Sigmoid colon (tissue), 7 donors: ENCODE data around the gene CTSD. TPM values are rescaled to one million over a fixed set of nuclear protein-coding genes. Genes with fewer than 3 reads are reported as not detected.

Source experiments
- DNase-seq: peaks from one replicate; pipeline ENCODE4 v3.0.0-alpha.2; 2019
- H3K27ac ChIP-seq, 4 donors: fragments of 200-600 bp; sonication (generic); one replicate each; pipeline ENCODE4 v1.5.1; 2016 to 2019; ENCODE audit warnings: mild to moderate bottlenecking in 1 of 4
- H3K27me3 ChIP-seq, 3 donors: fragments of 200-600 bp; sonication (generic); one replicate each; pipeline ENCODE4 v1.5.1; 2019; ENCODE audit warnings: mild to moderate bottlenecking in 1 of 3
- H3K36me3 ChIP-seq, 4 donors: fragments of 200-600 bp; sonication (generic); one replicate each; pipeline ENCODE4 v1.5.1; 2016 to 2019
- H3K4me1 ChIP-seq, 4 donors: fragments of 200-600 bp; sonication (generic); one replicate each; pipeline ENCODE4 v1.5.1; 2017 to 2019
- H3K4me3 ChIP-seq, 4 donors: fragments of 200-600 bp; sonication (generic); one replicate each; pipeline ENCODE4 v1.5.1; 2017 to 2019; ENCODE audit warnings: mild to moderate bottlenecking in 2 of 4, moderate library complexity in 1 of 4
- H3K9me3 ChIP-seq, 4 donors: fragments of 200-600 bp in 3 of 4; sonication (generic) in 3 of 4; one replicate each; pipeline versions ENCODE4 v1.5.1 to v1.6.1; 2013 to 2019
- EP300 ChIP-seq, 4 donors: sonication (generic); formaldehyde crosslinking; IDR thresholded peaks; one replicate each; pipeline ENCODE4 v1.6.1; 2017; ENCODE audit warnings: antibody characterized with exemption in 4 of 4
- POLR2A ChIP-seq, 2 donors: fragments of 450-650 bp; IDR thresholded peaks; one replicate each; pipeline ENCODE4 v1.6.1; 2016; ENCODE audit warnings: antibody characterized with exemption in 2 of 2, mild to moderate bottlenecking in 2 of 2, moderate library complexity in 2 of 2
- POLR2AphosphoS5 ChIP-seq, 4 donors: sonication (generic); formaldehyde crosslinking; IDR thresholded peaks; one replicate each; pipeline ENCODE4 v1.6.1; 2017; ENCODE audit warnings: antibody characterized with exemption in 4 of 4
- WGBS, 2 donors: extraction: QIAGEN DNeasy Blood & Tissue Kit; methylation state at CpG; one replicate each; pipeline ENCODE4 v1.1.7; 2013; 5-methylcytosine and 5-hydroxymethylcytosine counted together
- intact Hi-C: fragments of 100-400 bp; cut with DNase I; formaldehyde crosslinking; loops from one replicate; pipeline ENCODE4 v1.15.1; 2023
- polyA plus RNA-seq, 3 donors: library from polyadenylated mRNA; stranded (reverse); fragments of 200-250 nt; gene quantifications; one replicate each; pipeline ENCODE4 v1.2.3, GENCODE V29; 2013
- total RNA-seq, 4 donors: library from RNA; depleted of rRNA; stranded (reverse); fragments of >200 nt; gene quantifications; one replicate each; pipeline ENCODE4 v1.1.0, GENCODE V29; 2016
- TF ChIP-seq, protein P1 (sequence below), 4 experiments: fragments of 450-650 bp in 3 of 4; fragments of 200-600 bp in 1 of 4; IDR thresholded peaks; one replicate each; pipeline ENCODE4 v1.5.1; 2016 to 2019; ENCODE audit warnings: antibody characterized with exemption in 4 of 4, mild to moderate bottlenecking in 3 of 4, moderate library complexity in 2 of 4
- donor health status: healthy with polysubstance abuse.
- donor health status: Bipolar disorder and iron deficiency.
- donor health status: healthy.

Gene CTSD
- total and polyA plus RNA-seq, 7 donors: 173 to 1,586 (median 222) TPM

DNA sequence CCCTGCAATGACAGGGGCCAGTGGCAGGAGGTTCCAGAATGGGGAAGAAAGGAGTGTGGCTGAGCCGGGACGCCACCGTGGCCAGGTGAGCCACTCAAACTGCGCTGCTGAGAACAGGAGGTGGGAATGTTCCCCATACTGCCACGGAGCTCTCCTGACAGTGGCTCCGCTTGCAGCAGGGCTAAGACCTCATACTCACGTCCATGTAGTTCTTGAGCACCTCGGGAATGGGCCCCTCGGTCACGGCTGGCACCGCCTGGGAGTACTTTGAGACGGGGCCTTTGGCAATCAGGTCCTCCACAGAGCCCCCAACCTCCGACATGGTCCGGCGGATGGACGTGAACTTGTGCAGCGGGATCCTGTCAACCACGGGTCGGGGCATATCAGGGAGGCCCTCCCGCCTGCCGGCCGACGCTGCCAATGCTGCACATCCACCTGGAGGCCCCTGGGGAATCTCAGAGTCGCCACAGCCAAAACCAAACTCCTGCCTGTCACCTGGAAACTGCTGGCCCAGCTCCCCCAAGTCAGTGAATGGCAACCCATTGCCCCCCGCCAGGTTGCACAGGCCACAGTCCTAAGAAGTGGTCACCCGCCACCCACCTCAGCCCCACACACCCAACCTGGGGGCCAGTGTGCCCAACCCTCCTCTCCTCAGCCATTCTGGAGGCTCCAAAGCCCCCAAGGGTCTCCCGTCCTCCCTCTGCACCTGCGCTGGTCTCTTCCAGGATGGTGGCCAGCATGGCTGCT is 2.4 kb downstream of the CTSD start:
- peaks cover 14 to 52% (median 20%) of the 10 kb centered on the region in 4 donors for H3K36me3 ChIP-seq
- H3K4me3 ChIP-seq: peak overlapping the region in 2 of 4 donors; percentile 89 to 100
- peaks cover 0 to 52% (median 41%) of the 10 kb centered on the region in 4 donors for H3K4me1 ChIP-seq
- H3K27ac ChIP-seq: peak overlapping the region; percentile 83 to 89 (median 86)
- intact Hi-C loops: loop anchor here (5.0 kb wide), 1 partner anchor 101 kb away; no protein-coding TSS in a partner anchor
- TF ChIP-seq EP300 (IDR thresholded peaks at IDR 0.05): no peak
- TF ChIP-seq POLR2A (IDR thresholded peaks at IDR 0.05): no peak
- TF ChIP-seq POLR2AphosphoS5 (IDR thresholded peaks at IDR 0.05): no peak
- TF ChIP-seq, protein P1, sequence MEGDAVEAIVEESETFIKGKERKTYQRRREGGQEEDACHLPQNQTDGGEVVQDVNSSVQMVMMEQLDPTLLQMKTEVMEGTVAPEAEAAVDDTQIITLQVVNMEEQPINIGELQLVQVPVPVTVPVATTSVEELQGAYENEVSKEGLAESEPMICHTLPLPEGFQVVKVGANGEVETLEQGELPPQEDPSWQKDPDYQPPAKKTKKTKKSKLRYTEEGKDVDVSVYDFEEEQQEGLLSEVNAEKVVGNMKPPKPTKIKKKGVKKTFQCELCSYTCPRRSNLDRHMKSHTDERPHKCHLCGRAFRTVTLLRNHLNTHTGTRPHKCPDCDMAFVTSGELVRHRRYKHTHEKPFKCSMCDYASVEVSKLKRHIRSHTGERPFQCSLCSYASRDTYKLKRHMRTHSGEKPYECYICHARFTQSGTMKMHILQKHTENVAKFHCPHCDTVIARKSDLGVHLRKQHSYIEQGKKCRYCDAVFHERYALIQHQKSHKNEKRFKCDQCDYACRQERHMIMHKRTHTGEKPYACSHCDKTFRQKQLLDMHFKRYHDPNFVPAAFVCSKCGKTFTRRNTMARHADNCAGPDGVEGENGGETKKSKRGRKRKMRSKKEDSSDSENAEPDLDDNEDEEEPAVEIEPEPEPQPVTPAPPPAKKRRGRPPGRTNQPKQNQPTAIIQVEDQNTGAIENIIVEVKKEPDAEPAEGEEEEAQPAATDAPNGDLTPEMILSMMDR (IDR thresholded peaks at IDR 0.05): no peak
- no peaks in the 10 kb centered on the region for H3K27me3 ChIP-seq
- H3K9me3 ChIP-seq: no peaks in the 10 kb centered on the region
- no peak for DNase-seq
- WGBS, 2 donors: 89 to 92% methylated on average over 28 of the region's 28 CpGs

DNA sequence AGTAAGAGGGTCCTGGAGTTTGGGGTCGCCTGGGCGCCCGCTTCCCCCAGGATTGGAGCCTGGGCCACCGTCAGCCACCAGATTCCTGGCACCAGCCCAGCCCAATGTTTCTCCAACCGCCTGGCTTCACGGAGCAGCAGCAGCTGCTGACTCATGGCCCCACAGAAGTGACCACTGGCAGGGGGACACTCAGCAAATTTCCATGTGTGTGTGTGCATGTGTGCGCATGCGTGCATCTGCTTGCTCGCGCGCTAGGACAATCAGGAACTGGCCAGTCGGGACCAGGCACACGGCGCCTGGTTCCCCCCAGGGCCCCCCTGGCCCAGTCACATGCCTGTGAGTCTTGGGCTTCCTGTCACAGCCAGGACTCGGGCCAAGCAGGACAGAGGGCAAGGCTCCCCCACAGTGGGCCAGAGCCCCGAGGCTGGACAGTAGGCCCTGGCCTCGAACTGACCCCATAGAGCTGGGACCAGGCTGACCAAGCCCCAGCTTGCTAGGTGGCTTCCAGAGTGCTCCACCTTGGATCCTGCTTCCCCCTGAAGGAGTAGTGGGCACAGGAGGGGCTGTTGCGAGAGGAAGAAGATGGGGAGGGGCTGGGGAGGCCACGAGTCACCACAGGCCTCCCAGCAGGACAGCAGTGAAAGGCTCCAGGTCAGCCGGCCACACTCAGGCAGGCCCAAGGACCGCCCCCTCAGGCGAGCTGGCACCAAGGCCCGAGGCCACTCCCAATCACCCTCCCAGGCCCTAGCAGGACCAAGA is 3.2 kb downstream of the CTSD start:
- peak overlapping the region; percentile 83 to 89 (median 86) for H3K27ac ChIP-seq
- H3K4me1 ChIP-seq: peaks cover 0 to 52% (median 41%) of the 10 kb centered on the region in 4 donors
- H3K36me3 ChIP-seq: peaks cover 17 to 60% (median 26%) of the 10 kb centered on the region in 4 donors
- WGBS, 2 donors: 68 to 73% methylated on average over 23 of the region's 23 CpGs
- peak; percentile 92 for DNase-seq
- no peak overlapping the region for H3K4me3 ChIP-seq
- H3K9me3 ChIP-seq: no peaks in the 10 kb centered on the region
- H3K27me3 ChIP-seq: no peaks in the 10 kb centered on the region
- TF ChIP-seq POLR2A (IDR thresholded peaks at IDR 0.05) (no peak), POLR2AphosphoS5 (IDR thresholded peaks at IDR 0.05) (peak in 3 of 4 donors; percentile 34 to 72 (median 47)), EP300 (IDR thresholded peaks at IDR 0.05) (peak in 1 of 4 donors; percentile 61)
- TF ChIP-seq, protein P1 (IDR thresholded peaks at IDR 0.05): no peak
- intact Hi-C loops: loop anchor here (5.0 kb wide), 1 partner anchor 102 kb away; no protein-coding TSS in a partner anchor

DNA sequence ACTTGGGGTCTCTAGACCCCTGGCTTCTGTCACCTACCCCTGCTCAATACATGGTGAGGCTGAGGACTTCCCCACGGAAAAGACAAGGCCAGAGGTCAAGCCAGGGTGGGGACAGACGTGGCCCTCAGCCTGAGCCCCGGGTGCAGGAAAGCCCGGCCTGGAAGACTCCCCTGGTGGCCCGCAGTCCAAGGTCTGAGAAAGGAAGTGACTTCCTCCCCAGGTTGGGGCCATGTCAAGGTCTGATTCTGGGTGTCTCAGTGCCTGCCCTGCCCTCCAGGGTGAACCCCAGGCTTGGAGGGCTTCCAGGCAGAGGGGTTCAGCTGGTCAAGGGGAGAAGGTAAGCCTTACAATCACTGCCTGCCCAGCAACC is 3.9 kb downstream of the CTSD start:
- Histone ChIP-seq H3K27me3 (no peaks in the 10 kb centered on the region), H3K4me3 (no peak overlapping the region), H3K36me3 (peaks cover 17 to 67% (median 32%) of the 10 kb centered on the region in 4 donors), H3K9me3 (no peaks in the 10 kb centered on the region), H3K27ac (peak overlapping the region in 3 of 4 donors; percentile 12 to 89 (median 85)), H3K4me1 (peaks cover 0 to 52% (median 41%) of the 10 kb centered on the region in 4 donors)
- DNase-seq: no peak
- intact Hi-C loops: loop anchor here (5.0 to 10.0 kb wide), 2 partner anchors 102 to 645 kb away; partner anchors contain the start of gene TSSC4
- TF ChIP-seq, protein P1 (IDR thresholded peaks at IDR 0.05): no peak
- TF ChIP-seq POLR2AphosphoS5 (IDR thresholded peaks at IDR 0.05) (no peak), POLR2A (IDR thresholded peaks at IDR 0.05) (no peak), EP300 (IDR thresholded peaks at IDR 0.05) (no peak)
- WGBS, 2 donors: 55 to 67% methylated on average over 5 of the region's 5 CpGs

DNA sequence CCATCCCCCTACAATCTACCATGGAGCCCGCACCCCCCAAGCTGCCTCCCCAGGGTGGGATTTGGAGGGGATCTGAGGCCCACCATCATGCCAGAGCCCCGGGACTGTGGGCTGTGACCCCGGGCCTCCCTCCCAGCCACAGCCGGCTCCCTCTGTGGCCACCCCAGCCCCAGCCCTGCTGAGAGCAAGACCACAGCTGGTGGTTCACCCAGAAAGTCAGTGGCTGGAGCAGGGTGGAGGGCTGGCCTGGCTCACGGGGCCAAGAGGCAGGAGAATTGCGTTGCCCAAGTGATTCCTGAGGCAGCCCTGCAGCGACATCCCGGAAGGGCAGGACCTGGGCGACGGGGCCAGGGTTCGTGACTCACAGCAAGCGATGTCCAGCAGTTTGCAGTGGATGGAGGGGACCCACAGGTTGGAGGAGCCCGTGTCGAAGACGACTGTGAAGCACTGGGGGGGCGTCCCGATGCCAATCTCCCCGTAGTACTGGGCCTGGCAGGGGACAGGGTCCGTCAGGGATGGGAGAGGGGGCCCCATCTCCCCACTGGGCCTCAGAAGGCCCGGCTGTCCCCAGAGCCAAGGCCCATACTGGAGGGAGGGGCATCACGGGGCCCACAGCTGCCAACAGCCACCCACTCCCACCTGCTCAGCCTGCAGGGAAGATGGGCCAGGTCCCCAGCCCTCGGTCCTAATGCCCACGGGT is 4.4 kb downstream of the CTSD start:
- peaks cover 17 to 72% (median 35%) of the 10 kb centered on the region in 4 donors for H3K36me3 ChIP-seq
- TF ChIP-seq POLR2A (IDR thresholded peaks at IDR 0.05): no peak
- TF ChIP-seq, protein P1 (IDR thresholded peaks at IDR 0.05): no peak
- no peak for TF ChIP-seq EP300 (IDR thresholded peaks at IDR 0.05)
- TF ChIP-seq POLR2AphosphoS5 (IDR thresholded peaks at IDR 0.05): no peak
- peak overlapping the region in 2 of 4 donors; percentile 85 to 89 for H3K27ac ChIP-seq
- DNase-seq: no peak
- intact Hi-C loops: loop anchor here (10.0 kb wide), 1 partner anchor 646 kb away; the partner anchor contains the start of gene TSSC4
- H3K9me3 ChIP-seq: no peaks in the 10 kb centered on the region
- WGBS, 2 donors: 88 to 90% methylated on average over 23 of the region's 23 CpGs
- H3K27me3 ChIP-seq: no peaks in the 10 kb centered on the region
- H3K4me1 ChIP-seq: peaks cover 0 to 50% (median 38%) of the 10 kb centered on the region in 4 donors
- no peak overlapping the region for H3K4me3 ChIP-seq
